DOHH2 (cell line): Measurements from ENCODE around the gene PDRG1.

ENCODE experiments used
- EZH2phosphoT487 ChIP-seq: fragments of 200-600 bp; sonication (generic); IDR thresholded peaks from 2 replicates; pipeline ENCODE4 v1.6.1; 2017; ENCODE audit warnings: borderline replicate concordance, mild to moderate bottlenecking, antibody characterized with exemption, low read length, moderate library complexity, mixed read lengths
- TF ChIP-seq, protein P1 (sequence below): fragments of 200-600 bp; sonication (generic); IDR thresholded peaks from one replicate; pipeline ENCODE4 v1.5.1; 2014; ENCODE audit warnings: antibody characterized with exemption, mild to moderate bottlenecking, low read depth, low read length; ENCODE audit not compliant: poor library complexity, severe bottlenecking

DNA sequence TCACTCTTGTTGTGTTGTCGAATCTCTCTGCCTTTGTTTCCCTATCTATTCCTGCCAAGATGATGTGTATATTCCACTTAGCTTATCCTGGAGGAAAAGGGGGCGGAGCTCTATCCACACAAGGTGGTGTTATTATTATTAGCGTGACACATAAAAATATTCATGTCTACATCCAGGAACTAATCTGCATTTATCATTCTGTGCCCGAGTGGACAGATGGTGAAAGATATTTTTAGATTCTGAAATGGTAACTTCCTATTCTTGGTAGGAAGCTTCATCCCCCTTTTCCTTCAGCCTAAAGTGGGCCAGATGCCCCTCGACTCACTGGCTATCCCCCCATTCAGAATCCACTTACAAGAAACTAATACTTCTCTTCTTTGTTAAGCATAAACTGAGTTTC lies 18.1 kb upstream of the PDRG1 start:
- TF ChIP-seq, protein P1, sequence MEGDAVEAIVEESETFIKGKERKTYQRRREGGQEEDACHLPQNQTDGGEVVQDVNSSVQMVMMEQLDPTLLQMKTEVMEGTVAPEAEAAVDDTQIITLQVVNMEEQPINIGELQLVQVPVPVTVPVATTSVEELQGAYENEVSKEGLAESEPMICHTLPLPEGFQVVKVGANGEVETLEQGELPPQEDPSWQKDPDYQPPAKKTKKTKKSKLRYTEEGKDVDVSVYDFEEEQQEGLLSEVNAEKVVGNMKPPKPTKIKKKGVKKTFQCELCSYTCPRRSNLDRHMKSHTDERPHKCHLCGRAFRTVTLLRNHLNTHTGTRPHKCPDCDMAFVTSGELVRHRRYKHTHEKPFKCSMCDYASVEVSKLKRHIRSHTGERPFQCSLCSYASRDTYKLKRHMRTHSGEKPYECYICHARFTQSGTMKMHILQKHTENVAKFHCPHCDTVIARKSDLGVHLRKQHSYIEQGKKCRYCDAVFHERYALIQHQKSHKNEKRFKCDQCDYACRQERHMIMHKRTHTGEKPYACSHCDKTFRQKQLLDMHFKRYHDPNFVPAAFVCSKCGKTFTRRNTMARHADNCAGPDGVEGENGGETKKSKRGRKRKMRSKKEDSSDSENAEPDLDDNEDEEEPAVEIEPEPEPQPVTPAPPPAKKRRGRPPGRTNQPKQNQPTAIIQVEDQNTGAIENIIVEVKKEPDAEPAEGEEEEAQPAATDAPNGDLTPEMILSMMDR = no peak
- no peak for TF ChIP-seq EZH2phosphoT487
